Measurements from ENCODE around the gene SMCHD1. TPM values are rescaled to one million over a fixed set of nuclear protein-coding genes. Genes with fewer than 3 reads are reported as not detected.
"Not testable (repeated sequence)": the region's sequence is repeated elsewhere in the genome, so short reads cannot be mapped to it uniquely, and the experiment has no call there.

SMCHD1 gene
- total RNA-seq, 1 donor from 2014 or later = 34.4 TPM

GRCh38 chr18:2672410-2672809, 16.9 kb downstream of the SMCHD1 start:
- no peak overlapping the region for H3K4me3 Mint-ChIP-seq (ENCODE audit: unreplicated experiment)
- TF ChIP-seq CTCF (IDR thresholded peaks at IDR 0.05; ENCODE audit: partially characterized antibody, unreplicated experiment) = no peak
- no peaks in the 10 kb centered on the region for H3K4me1 Mint-ChIP-seq (ENCODE audit: low read depth, unreplicated experiment)
- no peaks in the 10 kb centered on the region for H3K9me3 Mint-ChIP-seq (ENCODE audit: unreplicated experiment)
- H3K36me3 Mint-ChIP-seq (ENCODE audit: unreplicated experiment) = no peaks in the 10 kb centered on the region
- no peak for DNase-seq
- H3K27ac Mint-ChIP-seq (ENCODE audit: unreplicated experiment) = no peak overlapping the region
- H3K27me3 Mint-ChIP-seq (ENCODE audit: unreplicated experiment) = no peaks in the 10 kb centered on the region

GRCh38 chr18:2672872-2673271, 17.3 kb downstream of the SMCHD1 start:
- H3K9me3 Mint-ChIP-seq (ENCODE audit: unreplicated experiment) = no peaks in the 10 kb centered on the region
- no peak overlapping the region for H3K4me3 Mint-ChIP-seq (ENCODE audit: unreplicated experiment)
- H3K36me3 Mint-ChIP-seq (ENCODE audit: unreplicated experiment) = no peaks in the 10 kb centered on the region
- no peaks in the 10 kb centered on the region for H3K27me3 Mint-ChIP-seq (ENCODE audit: unreplicated experiment)
- H3K4me1 Mint-ChIP-seq (ENCODE audit: low read depth, unreplicated experiment) = no peaks in the 10 kb centered on the region
- H3K27ac Mint-ChIP-seq (ENCODE audit: unreplicated experiment) = no peak overlapping the region
- no peak for TF ChIP-seq CTCF (IDR thresholded peaks at IDR 0.05; ENCODE audit: partially characterized antibody, unreplicated experiment)
- no peak for DNase-seq

- H3K4me3 Mint-ChIP-seq (ENCODE audit: unreplicated experiment); H3K27me3 Mint-ChIP-seq (ENCODE audit: unreplicated experiment); H3K27ac Mint-ChIP-seq (ENCODE audit: unreplicated experiment); H3K36me3 Mint-ChIP-seq (ENCODE audit: unreplicated experiment); DNase-seq; H3K4me1 Mint-ChIP-seq (ENCODE audit: low read depth, unreplicated experiment); H3K9me3 Mint-ChIP-seq (ENCODE audit: unreplicated experiment): not testable (repeated sequence)
Measured at GRCh38 chr18:2678933-2679332, 23.4 kb downstream of the SMCHD1 start.

GRCh38 chr18:2680216-2680792, 24.8 kb downstream of the SMCHD1 start:
- peaks cover 5% of the 10 kb centered on the region for H3K36me3 Mint-ChIP-seq (ENCODE audit: unreplicated experiment)

GRCh38 chr18:2681993-2682603, 26.6 kb downstream of the SMCHD1 start:
- Mint-ChIP-seq H3K36me3 (ENCODE audit: unreplicated experiment) (peaks cover 22% of the 10 kb centered on the region), H3K27ac (ENCODE audit: unreplicated experiment) (no peak overlapping the region), H3K27me3 (ENCODE audit: unreplicated experiment) (no peaks in the 10 kb centered on the region), H3K9me3 (ENCODE audit: unreplicated experiment) (no peaks in the 10 kb centered on the region), H3K4me3 (ENCODE audit: unreplicated experiment) (no peak overlapping the region), H3K4me1 (ENCODE audit: low read depth, unreplicated experiment) (peaks cover 4% of the 10 kb centered on the region)
- TF ChIP-seq CTCF (IDR thresholded peaks at IDR 0.05; ENCODE audit: partially characterized antibody, unreplicated experiment) = no peak
- no peak for DNase-seq

More at GRCh38 chr18:2680216-2680792, 24.8 kb downstream of the SMCHD1 start:
- Mint-ChIP-seq H3K9me3 (ENCODE audit: unreplicated experiment) (no peaks in the 10 kb centered on the region), H3K27me3 (ENCODE audit: unreplicated experiment) (no peaks in the 10 kb centered on the region), H3K4me3 (ENCODE audit: unreplicated experiment) (no peak overlapping the region), H3K4me1 (ENCODE audit: low read depth, unreplicated experiment) (peaks cover 4% of the 10 kb centered on the region), H3K27ac (ENCODE audit: unreplicated experiment) (no peak overlapping the region)
- no peak for TF ChIP-seq CTCF (IDR thresholded peaks at IDR 0.05; ENCODE audit: partially characterized antibody, unreplicated experiment)
- no peak for DNase-seq
